Transverse colon (tissue), 4 donors: ENCODE measurements around the gene IMMP2L. TPM values are rescaled to one million over a fixed set of nuclear protein-coding genes. Genes with fewer than 3 reads are reported as not detected.

Experiments
- DNase-seq: peaks from one replicate; pipeline ENCODE4 v3.0.0-alpha.2; 2019
- H3K27ac ChIP-seq, 4 donors: fragments of 200-600 bp; sonication (generic); 2 replicates each; pipeline ENCODE4 v1.5.1; 2016 to 2018; ENCODE audit warnings: inconsistent platforms in 4 of 4
- H3K27me3 ChIP-seq: fragments of 200-600 bp; sonication (generic); 2 replicates; pipeline ENCODE4 v1.5.1; 2017; ENCODE audit warnings: inconsistent platforms
- H3K36me3 ChIP-seq, 4 donors: fragments of 200-600 bp; sonication (generic); 2 replicates each; pipeline ENCODE4 v1.5.1; 2017 to 2019; ENCODE audit warnings: inconsistent platforms in 4 of 4
- H3K4me1 ChIP-seq, 4 donors: fragments of 200-600 bp; sonication (generic); 2 replicates each; pipeline ENCODE4 v1.5.1; 2017 to 2020; ENCODE audit warnings: inconsistent platforms in 4 of 4
- H3K4me3 ChIP-seq, 4 donors: fragments of 200-600 bp; sonication (generic); 1 replicate in 1 of 4; 2 replicates in 3 of 4; pipeline versions ENCODE4 v1.5.1 to v1.6.1; 2017 to 2019; ENCODE audit warnings: inconsistent platforms in 4 of 4
- H3K9me3 ChIP-seq, 2 donors: fragments of 200-600 bp; sonication (generic); 2 replicates each; pipeline ENCODE4 v1.5.1; 2017 to 2019; ENCODE audit warnings: inconsistent platforms in 2 of 2
- CTCF ChIP-seq, 5 experiments: fragments of 200-600 bp in 3 of 5; fragments of 450-650 bp in 2 of 5; sonication (generic) in 3 of 5; IDR thresholded peaks; 1 replicate in 2 of 5; 2 replicates in 3 of 5; pipeline ENCODE4 v1.5.1; 2016 to 2017; ENCODE audit warnings: antibody characterized with exemption in 5 of 5, inconsistent platforms in 3 of 5, mild to moderate bottlenecking in 2 of 5, moderate library complexity in 1 of 5
- EP300 ChIP-seq: sonication (generic); formaldehyde crosslinking; IDR thresholded peaks from one replicate; pipeline ENCODE4 v1.6.1; 2017; ENCODE audit warnings: antibody characterized with exemption, low read depth
- POLR2A ChIP-seq: fragments of 450-650 bp; IDR thresholded peaks from one replicate; pipeline ENCODE4 v1.6.1; 2016; ENCODE audit warnings: antibody characterized with exemption, mild to moderate bottlenecking, moderate library complexity
- POLR2AphosphoS5 ChIP-seq, 3 donors: sonication (generic); formaldehyde crosslinking; IDR thresholded peaks; one replicate each; pipeline ENCODE4 v1.6.1; 2016; ENCODE audit warnings: antibody characterized with exemption in 3 of 3
- WGBS, 2 donors: methylation state at CpG; one replicate each; pipeline ENCODE4 v1.1.5; 2018; ENCODE audit warnings: low coverage in 1 of 2; 5-methylcytosine and 5-hydroxymethylcytosine counted together
- in situ Hi-C, 4 donors: fragments of 200-750 bp; cut with MboI; loops; one replicate each; pipeline versions ENCODE4 v1.15.0 to v1.15.1; 2017; ENCODE audit warnings: low sequenced_read_pairs in 3 of 4, low pct_ligation_motif_present in 1 of 4, low pct_unique_long_range_greater_than_20kb in 1 of 4
- intact Hi-C: fragments of 100-400 bp; cut with DNase I; formaldehyde crosslinking; loops from one replicate; pipeline ENCODE4 v1.15.1; 2023; ENCODE audit warnings: low total_unique reads
- total RNA-seq, 4 donors: library from RNA; depleted of rRNA; stranded (reverse); fragments of >200 nt; gene quantifications; one replicate each; pipeline ENCODE4 v1.1.0, GENCODE V29; 2016

Gene IMMP2L
- total RNA-seq, 4 donors from 2014 or later, result 8.6 to 69.6 (median 10.9) TPM

GRCh38 chr7:111265394-111265793 is 296.9 kb downstream of the IMMP2L start:
- in situ Hi-C loops (no loop called here), intact Hi-C loops (no loop called here)
- Histone ChIP-seq H3K4me3 (no peak overlapping the region), H3K4me1 (no peaks in the 10 kb centered on the region), H3K27ac (no peak overlapping the region), H3K9me3 (no peaks in the 10 kb centered on the region), H3K36me3 (no peaks in the 10 kb centered on the region), H3K27me3 (no peaks in the 10 kb centered on the region)
- no peak for TF ChIP-seq POLR2A
- no peak for TF ChIP-seq EP300
- no peak for TF ChIP-seq POLR2AphosphoS5 (IDR thresholded peaks at IDR 0.05)
- TF ChIP-seq CTCF (IDR thresholded peaks at IDR 0.05), result no peak
- DNase-seq, result no peak

- H3K4me3 ChIP-seq, result no peak overlapping the region
- no peaks in the 10 kb centered on the region for H3K4me1 ChIP-seq
- no peaks in the 10 kb centered on the region for H3K36me3 ChIP-seq
- TF ChIP-seq POLR2AphosphoS5 (IDR thresholded peaks at IDR 0.05) (no peak), EP300 (no peak), POLR2A (no peak), CTCF (IDR thresholded peaks at IDR 0.05) (no peak)
- no peaks in the 10 kb centered on the region for H3K9me3 ChIP-seq
- intact Hi-C loops (no loop called here), in situ Hi-C loops (no loop called here)
- DNase-seq, result no peak
- WGBS, 2 donors, result 71 to 86% methylated on average over 1 of the region's 1 CpG
- H3K27me3 ChIP-seq, result no peaks in the 10 kb centered on the region
- H3K27ac ChIP-seq, result no peak overlapping the region
These were observed 297.3 kb downstream of the IMMP2L start for GRCh38 chr7:111264981-111265380.

- no peaks in the 10 kb centered on the region for H3K36me3 ChIP-seq
- TF ChIP-seq POLR2A (no peak), POLR2AphosphoS5 (IDR thresholded peaks at IDR 0.05) (no peak), CTCF (IDR thresholded peaks at IDR 0.05) (no peak), EP300 (no peak)
- H3K4me1 ChIP-seq, result no peaks in the 10 kb centered on the region
- no peak overlapping the region for H3K27ac ChIP-seq
- H3K27me3 ChIP-seq, result no peaks in the 10 kb centered on the region
- no peaks in the 10 kb centered on the region for H3K9me3 ChIP-seq
- intact Hi-C loops (no loop called here), in situ Hi-C loops (no loop called here)
- no peak for DNase-seq
- 83 to 88% methylated on average over 4 of the region's 4 CpGs for WGBS, 2 donors
- no peak overlapping the region for H3K4me3 ChIP-seq
These were observed 298.0 kb downstream of the IMMP2L start for GRCh38 chr7:111264111-111264868.

GRCh38 chr7:111262293-111263116 is 299.8 kb downstream of the IMMP2L start:
- TF ChIP-seq POLR2A (no peak), CTCF (IDR thresholded peaks at IDR 0.05) (no peak), POLR2AphosphoS5 (IDR thresholded peaks at IDR 0.05) (no peak)

More at GRCh38 chr7:111262293-111263116, 299.8 kb downstream of the IMMP2L start:
- Histone ChIP-seq H3K36me3 (no peaks in the 10 kb centered on the region), H3K4me3 (no peak overlapping the region), H3K27ac (no peak overlapping the region), H3K4me1 (no peaks in the 10 kb centered on the region), H3K9me3 (no peaks in the 10 kb centered on the region), H3K27me3 (no peaks in the 10 kb centered on the region)
- WGBS, 2 donors, result 52 to 77% methylated on average over 4 of the region's 4 CpGs
- in situ Hi-C loops (no loop called here), intact Hi-C loops (no loop called here)
- no peak for DNase-seq
